BJ (cell line): ENCODE results near the gene GABARAP. TPM values are rescaled to one million over a fixed set of nuclear protein-coding genes. Genes with fewer than 3 reads are reported as not detected.

Experiments
- CTCF ChIA-PET: fragments of 350-600 bp; formaldehyde crosslinking; extraction: SDS; loops from one replicate; lab custom pipeline; 2021; ENCODE audit warnings: antibody characterized with exemption, inconsistent platforms; lab: Yijun Ruan, JAX
- POLR2A ChIA-PET: fragments of 300-600 bp; sonication (Branson Sonifier 250); formaldehyde crosslinking; extraction: SDS; loops from one replicate; lab custom pipeline; 2021; ENCODE audit warnings: antibody characterized with exemption; lab: Charles Lee
- DNase-seq: peaks from one replicate; pipeline ENCODE4 v3.0.0-alpha.2; 2011; ENCODE audit warnings: low read depth
- H3K27me3 ChIP-seq: 2 replicates; pipeline ENCODE4 v1.6.0; 2011; ENCODE audit warnings: low read length; ENCODE audit not compliant: control insufficient read depth, insufficient read depth
- H3K36me3 ChIP-seq: 2 replicates; pipeline ENCODE4 v1.5.1; 2011; ENCODE audit warnings: low read length; ENCODE audit not compliant: control insufficient read depth, insufficient read depth
- H3K4me3 ChIP-seq: 2 replicates; pipeline ENCODE4 v1.5.1; 2011; ENCODE audit warnings: low read depth, mild to moderate bottlenecking, control low read depth, low read length
- polyA plus RNA-seq: library from polyadenylated mRNA; depleted of rRNA; stranded (reverse); fragments of >200 nt; gene quantifications from 2 replicates; pipeline ENCODE4 v1.2.3, GENCODE V29; 2011
- TF ChIP-seq, protein P1 (sequence below): IDR thresholded peaks from 2 replicates; pipeline ENCODE4 v1.5.1; 2011; ENCODE audit warnings: low read depth, mild to moderate bottlenecking, control low read depth, inconsistent platforms, low read length, moderate library complexity; ENCODE audit not compliant: insufficient read depth

Gene GABARAP
- polyA plus RNA-seq, 1 experiment, result 762 TPM

DNA sequence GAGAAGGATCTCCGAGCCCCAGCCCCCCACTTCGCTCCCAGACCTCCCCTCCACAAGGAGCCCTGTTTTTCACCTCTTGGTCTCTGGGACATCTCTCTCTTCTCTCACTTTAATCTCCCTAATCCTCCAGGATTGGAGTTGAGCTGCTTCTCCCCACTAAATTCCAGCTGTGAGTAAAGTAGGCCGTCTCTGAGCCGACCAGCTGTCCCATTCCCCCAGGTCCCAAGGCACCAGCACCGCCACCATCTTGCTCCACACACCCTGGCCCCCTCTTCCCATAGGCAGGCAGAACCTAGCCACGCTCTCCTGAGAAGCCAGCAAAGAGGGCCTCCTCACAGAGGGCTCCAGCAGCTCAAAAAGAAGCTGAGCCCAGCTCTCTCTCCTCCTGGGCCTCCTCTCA is 23.5 kb downstream of the GABARAP start:
- POLR2A ChIA-PET, result interaction anchor here (0.8 kb wide), 1 partner anchor 21 kb away, joined by 3 read pairs; the partner anchor contains the start of gene PHF23
- Histone ChIP-seq H3K4me3 (no peak overlapping the region), H3K36me3 (peaks cover 16% of the 10 kb centered on the region), H3K27me3 (no peaks in the 10 kb centered on the region)
- CTCF ChIA-PET, result interaction anchor here (2.7 kb wide), 1 partner anchor 173 kb away, joined by 13 read pairs; no protein-coding TSS in a partner anchor
- DNase-seq, result no peak
- TF ChIP-seq, protein P1, sequence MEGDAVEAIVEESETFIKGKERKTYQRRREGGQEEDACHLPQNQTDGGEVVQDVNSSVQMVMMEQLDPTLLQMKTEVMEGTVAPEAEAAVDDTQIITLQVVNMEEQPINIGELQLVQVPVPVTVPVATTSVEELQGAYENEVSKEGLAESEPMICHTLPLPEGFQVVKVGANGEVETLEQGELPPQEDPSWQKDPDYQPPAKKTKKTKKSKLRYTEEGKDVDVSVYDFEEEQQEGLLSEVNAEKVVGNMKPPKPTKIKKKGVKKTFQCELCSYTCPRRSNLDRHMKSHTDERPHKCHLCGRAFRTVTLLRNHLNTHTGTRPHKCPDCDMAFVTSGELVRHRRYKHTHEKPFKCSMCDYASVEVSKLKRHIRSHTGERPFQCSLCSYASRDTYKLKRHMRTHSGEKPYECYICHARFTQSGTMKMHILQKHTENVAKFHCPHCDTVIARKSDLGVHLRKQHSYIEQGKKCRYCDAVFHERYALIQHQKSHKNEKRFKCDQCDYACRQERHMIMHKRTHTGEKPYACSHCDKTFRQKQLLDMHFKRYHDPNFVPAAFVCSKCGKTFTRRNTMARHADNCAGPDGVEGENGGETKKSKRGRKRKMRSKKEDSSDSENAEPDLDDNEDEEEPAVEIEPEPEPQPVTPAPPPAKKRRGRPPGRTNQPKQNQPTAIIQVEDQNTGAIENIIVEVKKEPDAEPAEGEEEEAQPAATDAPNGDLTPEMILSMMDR, result no peak

DNA sequence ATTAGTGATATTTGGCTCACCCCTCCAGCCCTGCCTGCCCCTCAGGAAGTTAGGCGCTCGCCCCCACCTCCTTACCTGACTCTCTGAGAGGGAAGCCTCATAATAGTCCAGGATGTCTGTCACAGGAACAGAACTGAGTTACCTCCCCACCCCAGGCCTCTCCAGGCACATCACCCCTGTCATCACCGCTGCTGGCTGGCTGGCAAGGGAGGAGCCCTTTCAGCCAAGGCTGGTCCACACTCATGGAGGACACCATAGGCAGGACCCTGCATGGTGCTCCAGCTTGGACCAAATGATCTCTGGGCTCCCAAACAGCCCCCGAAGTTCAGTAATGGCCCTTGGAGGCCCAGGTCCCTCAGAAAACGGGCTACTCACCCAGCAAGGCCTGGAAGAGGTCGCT is 24.1 kb downstream of the GABARAP start:
- no peak overlapping the region for H3K4me3 ChIP-seq
- no peaks in the 10 kb centered on the region for H3K27me3 ChIP-seq
- TF ChIP-seq, protein P1, result no peak
- ChIA-PET CTCF (no interaction called here), POLR2A (no interaction called here)
- no peak for DNase-seq
- H3K36me3 ChIP-seq, result peaks cover 10% of the 10 kb centered on the region

DNA sequence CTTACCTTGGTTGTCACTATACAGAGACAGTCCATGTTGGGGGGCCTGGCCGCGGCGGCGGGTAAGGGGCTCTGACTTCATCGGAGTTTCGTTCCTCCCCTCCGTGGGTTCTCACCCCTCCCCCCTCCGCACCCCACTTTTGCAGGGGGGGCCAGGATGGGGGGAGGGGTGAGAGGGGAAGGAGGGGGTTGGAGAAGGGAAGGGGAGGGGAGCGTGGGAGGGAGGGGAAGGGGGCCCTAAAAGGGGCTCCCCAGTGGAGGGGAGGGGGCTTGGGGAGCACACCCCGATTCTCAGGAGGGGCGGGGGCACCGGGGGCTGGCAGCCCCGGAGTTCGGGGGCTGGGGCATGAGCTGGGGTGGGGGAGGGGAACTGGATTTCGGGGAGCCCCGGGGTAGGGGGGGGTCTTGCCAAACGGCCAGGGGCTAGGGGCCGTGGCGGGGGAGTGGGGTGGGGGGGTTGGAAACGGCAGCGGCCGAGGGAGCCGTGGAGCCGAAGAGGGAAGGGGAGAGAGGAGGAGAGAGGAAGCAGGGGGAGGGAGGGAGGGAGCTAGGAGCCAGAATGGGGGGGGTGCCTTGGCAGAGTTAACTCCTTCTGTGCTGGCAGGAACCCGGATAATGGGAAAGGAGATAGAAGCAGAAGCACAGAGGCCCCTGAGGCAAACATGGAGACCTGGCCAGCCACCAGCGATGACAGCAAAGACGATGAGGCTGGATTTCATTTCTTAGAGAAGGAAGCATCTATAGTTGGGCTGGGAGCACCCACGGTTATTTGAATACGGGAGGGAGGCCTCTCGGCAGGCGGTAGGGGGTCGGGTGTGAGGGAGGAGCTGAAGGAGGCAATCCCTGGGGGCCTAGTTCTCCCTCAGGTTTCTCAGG is 24.9 kb downstream of the GABARAP start:
- H3K4me3 ChIP-seq, result peak overlapping the region; percentile 66
- ChIA-PET POLR2A (interaction anchor here (0.6 kb wide), 1 partner anchor 34 kb away, joined by 6 read pairs; the partner anchor contains the start of genes CTDNEP1 and ELP5), CTCF (no interaction called here)
- TF ChIP-seq, protein P1, result no peak
- peaks cover 4% of the 10 kb centered on the region for H3K36me3 ChIP-seq
- H3K27me3 ChIP-seq, result no peaks in the 10 kb centered on the region
- no peak for DNase-seq

DNA sequence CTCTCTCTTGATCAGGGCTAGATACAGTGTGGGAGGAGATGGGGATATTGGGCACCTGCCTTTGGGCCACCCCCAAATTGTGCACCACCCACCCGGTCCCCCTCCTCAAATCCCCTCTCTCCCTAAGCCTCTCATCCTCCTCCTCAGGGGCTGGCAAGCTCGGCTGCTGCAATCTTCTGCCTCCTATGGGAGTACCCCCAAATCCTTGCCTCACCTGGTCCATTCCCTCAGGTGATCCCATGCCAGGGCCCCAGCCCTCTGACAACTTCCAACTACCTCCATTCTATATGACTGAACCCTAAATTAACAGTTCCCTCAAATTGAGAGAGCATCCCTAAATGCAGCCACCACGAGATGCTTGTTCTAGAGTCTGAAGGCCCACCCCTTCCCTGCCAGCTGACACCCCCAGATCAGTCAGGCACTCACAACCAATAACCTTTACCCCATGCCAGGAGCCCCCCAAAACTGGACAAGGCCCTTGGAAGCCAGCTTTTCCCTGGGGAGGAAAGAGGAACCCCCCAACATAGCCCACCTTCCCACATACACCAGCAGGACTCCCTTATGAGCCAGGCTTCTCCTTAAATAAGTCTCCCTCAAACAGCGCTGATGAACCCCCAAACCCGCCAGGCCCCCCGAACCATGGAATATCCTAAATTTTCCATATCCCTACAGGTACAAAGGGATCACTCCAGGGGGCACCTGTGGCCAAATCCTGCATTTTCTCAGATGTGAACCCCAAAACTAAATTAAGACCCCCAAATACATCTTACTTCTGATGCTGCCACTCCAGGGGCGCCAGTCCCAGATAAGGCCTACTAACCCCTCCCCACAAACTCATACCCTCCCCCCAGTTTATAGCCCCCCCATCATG is 25.8 kb downstream of the GABARAP start:
- Histone ChIP-seq H3K4me3 (peak overlapping the region; percentile 66), H3K36me3 (0 out of 2 replicates have a peak, but pooled peaks cover 2% of the 10 kb centered on the region), H3K27me3 (no peaks in the 10 kb centered on the region)
- ChIA-PET CTCF (interaction anchor here (0.5 to 1.2 kb wide), 5 partner anchors 14 to 550 kb away, joined by 3 read pairs; no protein-coding TSS in a partner anchor), POLR2A (no interaction called here)
- TF ChIP-seq, protein P1, result no peak
- DNase-seq, result no peak
